NCI-H1436 (cell line): ENCODE measurements around the gene SLC27A4.
"Not testable (repeated sequence)": the region's sequence is repeated elsewhere in the genome, so short reads cannot be mapped to it uniquely, and the experiment has no call there.

Experiments
- DNase-seq: peaks from one replicate; lab custom pipeline; 2025; lab: John Stamatoyannopoulos, UW

SLC27A4 gene

GRCh38 chr9:128324401-128324800, 15.9 kb upstream of the SLC27A4 start:
- DNase-seq, result no peak

GRCh38 chr9:128325629-128326028, 14.7 kb upstream of the SLC27A4 start:
- DNase-seq, result no peak

GRCh38 chr9:128333451-128333869, 6.9 kb upstream of the SLC27A4 start:
- no peak for DNase-seq

- no peak for DNase-seq
Observed at GRCh38 chr9:128335161-128335560, 5.2 kb upstream of the SLC27A4 start.

DNA sequence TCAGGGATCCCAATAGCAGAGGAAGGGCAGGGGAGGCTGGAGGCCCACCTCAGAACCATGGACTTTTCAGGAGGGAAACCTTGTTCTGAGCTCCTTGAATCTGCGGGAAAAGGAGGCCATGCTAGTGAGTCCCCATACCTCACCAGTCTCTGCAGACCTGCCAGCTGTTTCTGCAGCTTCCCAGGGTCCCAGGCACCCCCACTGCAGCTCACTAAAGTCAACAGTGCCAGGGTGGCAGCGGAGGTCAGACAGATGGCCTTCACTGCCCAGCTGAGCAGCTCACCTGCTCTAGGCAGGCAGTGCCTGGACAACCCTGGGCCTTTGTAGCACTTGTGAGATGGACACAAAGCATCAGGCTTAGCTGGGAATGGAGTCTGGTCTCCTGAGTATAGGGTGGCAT, 4.4 kb upstream of the SLC27A4 start:
- DNase-seq, result no peak

DNA sequence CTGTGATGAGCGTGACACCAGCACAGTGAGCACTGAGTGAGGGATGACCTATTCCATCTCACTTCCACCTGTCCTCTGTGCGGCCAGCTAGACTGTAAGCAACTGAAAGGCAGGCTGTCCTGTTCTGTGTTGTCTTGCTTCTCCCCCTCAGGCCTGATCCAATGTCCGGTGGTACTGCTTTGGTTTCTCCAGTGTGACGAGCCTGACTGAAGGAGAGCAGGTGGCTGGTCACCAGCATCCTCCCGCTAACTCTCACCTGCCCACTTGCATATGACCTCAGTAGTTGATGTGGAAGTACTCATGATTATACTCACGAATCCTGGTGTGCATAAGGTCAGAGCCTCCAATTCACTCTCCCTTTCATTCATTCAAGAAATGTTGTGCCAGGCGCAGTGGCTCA, 2.4 kb upstream of the SLC27A4 start:
- DNase-seq, result no peak

DNA sequence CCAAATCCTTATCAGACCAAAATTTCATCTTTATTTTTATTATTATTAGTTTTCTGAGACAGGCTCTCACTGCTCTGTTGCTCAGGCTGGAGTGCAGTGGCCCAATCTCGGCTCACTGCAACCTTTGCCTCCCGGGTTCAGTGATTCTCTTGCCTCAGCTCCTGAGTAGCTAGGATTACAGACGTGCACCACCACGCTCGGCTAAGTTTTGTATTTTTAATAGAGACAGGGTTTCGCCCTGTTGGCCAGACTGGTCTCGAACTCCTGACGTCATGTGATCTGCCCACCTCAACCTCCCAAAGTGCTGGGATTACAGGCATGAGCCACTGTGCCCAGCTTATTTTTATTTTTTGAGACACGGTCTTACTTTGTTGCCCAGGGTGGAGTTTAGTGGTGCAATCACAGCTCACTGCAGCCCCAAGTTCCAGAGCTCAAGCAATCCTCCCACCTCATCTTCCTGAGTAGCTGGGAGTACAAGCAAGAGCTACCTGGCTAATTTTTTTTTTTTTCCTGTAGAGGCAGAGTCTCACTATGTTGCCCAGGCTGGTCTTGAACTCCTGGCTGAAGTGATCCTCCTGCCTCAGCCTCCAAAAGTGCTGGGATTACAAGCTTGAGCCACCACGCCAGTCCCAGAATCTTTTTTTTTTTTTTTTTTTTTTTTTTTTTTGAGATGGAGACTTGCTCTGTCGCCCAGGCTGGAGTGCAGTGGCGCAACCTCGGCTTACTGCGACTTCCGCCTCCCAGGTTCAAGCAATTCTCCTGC, 1.3 kb upstream of the SLC27A4 start:
- DNase-seq, result not testable (repeated sequence)

GRCh38 chr9:128340691-128341434, 536 bp downstream of the SLC27A4 start:
- DNase-seq, result no peak

DNA sequence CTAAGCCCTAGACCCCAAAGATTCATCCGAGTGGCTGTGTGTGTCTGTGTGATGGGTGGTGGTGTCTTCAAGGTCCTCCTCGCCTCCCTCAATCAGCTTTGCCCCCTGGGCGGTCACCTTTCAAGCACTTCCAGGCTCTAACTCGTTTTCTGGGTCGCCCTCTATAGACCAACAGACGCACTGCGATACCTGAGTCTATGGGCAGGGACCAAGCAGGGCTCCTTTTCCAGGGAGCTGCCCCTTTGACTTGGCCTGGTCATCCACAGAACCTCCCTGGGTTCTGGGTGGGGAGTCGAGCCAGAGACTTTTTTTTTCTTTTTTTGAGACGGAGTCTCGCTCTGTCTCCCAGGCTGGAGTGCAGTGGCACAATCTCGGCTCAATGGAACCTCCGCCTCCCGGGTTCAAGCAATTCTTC, 1.1 kb downstream of the SLC27A4 start:
- peak; percentile 54 for DNase-seq

- no peak for DNase-seq
Observed at GRCh38 chr9:128342971-128343680, 2.8 kb downstream of the SLC27A4 start.

DNA sequence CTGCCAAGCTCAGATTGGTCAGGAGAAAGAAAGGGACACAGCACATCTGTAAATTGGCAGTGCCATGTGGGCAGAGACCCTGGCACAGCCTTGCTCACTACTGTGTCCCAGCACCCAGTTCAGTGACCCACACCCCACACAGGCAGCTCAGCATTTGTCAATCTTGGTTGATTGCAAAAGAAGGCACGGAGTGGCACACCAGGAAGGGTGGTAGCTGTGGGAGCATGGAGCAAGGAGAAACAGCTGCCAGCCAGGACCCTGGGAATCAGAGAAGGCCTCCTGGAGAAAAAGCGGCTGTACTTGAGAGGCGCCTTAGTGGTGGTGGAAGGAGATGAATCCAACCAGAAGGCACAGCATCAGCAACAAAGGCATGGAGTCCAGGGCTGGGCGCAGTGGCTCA, 3.5 kb downstream of the SLC27A4 start:
- no peak for DNase-seq

- no peak for DNase-seq
Observed at GRCh38 chr9:128344931-128345605, 4.7 kb downstream of the SLC27A4 start.

DNA sequence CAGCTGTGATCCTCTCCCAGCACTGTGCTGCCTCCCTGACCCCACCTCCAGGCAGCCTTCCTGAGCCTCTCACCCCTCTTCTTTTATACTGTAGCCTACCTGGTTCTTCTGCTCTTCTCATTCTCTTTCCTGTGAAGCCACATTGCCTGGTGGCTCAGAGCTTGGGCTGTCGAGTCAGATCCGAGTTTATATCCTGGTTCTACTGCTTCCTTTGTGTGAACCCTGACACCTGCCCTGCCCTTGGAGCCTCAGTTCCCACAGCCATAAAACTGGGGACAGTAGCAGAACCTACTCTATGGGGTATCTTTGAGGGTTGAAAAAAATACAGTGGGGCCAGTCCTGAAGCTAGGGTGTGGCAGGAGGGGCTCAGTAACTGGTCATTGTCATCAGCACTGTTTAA, 8.8 kb downstream of the SLC27A4 start:
- no peak for DNase-seq

DNA sequence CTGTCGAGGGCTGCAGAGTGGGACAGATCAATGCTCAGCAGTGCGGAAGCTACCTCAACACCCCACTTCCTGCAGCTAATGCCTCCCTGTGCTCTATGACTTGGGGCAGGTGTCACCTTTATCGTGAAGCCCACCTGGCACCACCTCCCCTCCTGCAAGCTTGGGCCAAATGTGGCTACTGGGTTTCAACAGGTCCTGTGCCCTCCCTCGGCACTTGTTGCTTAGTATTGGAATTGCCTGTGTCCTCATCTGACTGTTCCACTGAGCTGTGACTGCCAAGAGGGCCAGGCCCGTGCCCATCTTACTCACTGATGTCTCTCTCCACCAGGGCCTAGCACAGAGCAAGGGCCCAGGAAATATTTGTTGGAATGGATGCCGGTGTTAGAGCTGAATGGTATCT, 9.4 kb downstream of the SLC27A4 start:
- DNase-seq, result no peak

DNA sequence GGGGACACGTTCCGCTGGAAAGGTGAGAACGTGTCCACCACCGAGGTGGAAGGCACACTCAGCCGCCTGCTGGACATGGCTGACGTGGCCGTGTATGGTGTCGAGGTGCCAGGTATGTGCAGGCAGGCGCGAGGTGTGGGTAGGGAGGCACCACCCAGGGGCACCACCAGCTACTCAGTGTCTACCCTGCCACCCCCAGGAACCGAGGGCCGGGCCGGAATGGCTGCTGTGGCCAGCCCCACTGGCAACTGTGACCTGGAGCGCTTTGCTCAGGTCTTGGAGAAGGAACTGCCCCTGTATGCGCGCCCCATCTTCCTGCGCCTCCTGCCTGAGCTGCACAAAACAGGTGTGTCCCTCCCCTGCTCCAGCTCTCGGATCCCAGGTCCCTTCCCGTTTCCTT, 15.1 kb downstream of the SLC27A4 start:
- DNase-seq, result no peak

DNA sequence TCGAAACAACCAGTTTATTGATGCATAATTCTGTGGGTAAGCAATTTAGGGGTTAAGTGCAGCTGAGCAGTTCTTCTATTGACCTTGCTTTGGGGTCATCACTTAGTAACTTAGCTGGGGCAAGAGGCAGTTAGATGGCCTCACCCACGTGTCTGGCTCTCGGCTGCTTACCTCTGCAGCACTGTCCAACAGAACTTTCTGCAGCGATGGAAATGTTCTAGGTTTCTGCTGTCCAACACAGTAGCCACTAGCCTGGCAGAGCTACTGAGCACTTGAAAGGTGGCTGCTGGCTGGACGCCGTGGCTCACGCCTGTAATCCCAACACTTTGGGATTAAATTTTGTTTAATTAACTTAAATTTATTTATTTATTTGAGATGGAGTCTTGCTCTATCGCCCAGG, 17.8 kb downstream of the SLC27A4 start:
- DNase-seq, result no peak

DNA sequence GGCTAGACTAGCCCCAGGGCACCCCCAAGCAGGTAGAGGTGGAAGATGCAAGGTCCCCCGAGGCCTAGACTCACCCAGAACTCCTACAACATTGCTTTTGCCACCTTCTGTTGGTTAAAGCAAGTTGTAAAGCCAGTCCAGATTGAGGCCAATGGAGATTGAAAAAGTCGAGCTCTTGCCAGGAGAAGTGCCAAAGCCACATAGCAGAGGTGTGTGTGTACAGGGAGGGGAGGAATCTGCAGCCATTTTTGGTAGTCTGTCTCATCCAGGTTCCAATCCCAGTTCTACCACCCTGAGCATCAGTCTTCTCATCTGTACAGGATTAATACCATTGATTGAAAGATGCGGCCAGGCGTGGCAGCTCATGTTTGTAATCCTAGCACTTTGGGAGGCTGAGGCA, 18.5 kb downstream of the SLC27A4 start:
- DNase-seq, result no peak

DNA sequence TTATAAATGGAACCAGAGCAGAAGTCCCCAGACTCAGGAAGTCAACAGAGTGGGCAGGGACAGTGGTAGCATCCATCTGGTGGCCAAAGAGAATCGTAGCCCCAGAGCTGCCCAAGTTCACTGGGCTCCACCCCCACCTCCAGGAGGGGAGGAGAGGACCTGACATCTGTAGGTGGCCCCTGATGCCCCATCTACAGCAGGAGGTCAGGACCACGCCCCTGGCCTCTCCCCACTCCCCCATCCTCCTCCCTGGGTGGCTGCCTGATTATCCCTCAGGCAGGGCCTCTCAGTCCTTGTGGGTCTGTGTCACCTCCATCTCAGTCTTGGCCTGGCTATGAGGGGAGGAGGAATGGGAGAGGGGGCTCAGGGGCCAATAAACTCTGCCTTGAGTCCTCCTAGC, 20.5 kb downstream of the SLC27A4 start:
- no peak for DNase-seq

DNA sequence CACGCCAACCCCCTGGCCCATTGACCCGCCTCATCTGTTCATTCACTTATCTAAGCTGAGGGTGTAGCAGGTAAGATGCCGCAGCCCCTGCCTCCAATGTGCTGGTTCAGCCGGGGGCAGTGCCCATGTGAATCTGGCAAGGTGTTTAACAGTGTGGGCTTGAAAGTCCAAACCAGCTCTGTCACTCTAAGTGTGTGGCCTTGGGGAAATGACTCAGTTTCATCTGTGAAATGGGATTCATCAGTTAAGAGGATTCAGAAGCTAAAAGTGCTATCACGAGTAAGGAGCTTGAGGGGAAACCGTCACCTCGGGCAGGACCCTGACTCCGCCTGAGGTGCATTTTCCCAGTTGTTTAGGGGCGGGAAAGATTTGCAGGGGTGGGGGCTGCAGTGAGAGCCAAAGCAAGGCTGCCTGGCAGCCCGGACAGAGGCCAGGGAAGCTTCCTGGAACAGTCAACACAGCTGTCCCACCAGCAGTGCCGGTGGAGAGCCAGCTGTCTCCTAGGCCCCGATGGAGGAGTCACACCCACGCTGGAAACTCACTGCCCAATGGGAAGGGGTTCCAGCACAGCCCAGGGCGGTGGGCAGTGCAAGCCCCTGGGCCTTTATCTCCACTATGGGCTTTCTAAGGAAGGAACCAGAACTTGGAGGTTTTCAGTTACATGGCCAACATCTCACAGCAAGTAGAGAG, 21.1 kb downstream of the SLC27A4 start:
- no peak for DNase-seq

GRCh38 chr9:128361986-128362646, 21.8 kb downstream of the SLC27A4 start:
- DNase-seq, result peak; percentile 74

- no peak for DNase-seq
Observed at GRCh38 chr9:128362774-128363173, 22.4 kb downstream of the SLC27A4 start.
